HG02885 (cell line): ENCODE results near the gene GUCY1A1.
"Not testable (repeated sequence)": the region's sequence is repeated elsewhere in the genome, so short reads cannot be mapped to it uniquely, and the experiment has no call there.

Experiments used
- ATAC-seq: cut with Tn5 transposase; IDR thresholded peaks from one replicate; pipeline ENCODE4 v1.9.1; 2021; ENCODE audit warnings: mild to moderate bottlenecking; ENCODE audit not compliant: unreplicated experiment, poor library complexity

GUCY1A1 gene, protein sequence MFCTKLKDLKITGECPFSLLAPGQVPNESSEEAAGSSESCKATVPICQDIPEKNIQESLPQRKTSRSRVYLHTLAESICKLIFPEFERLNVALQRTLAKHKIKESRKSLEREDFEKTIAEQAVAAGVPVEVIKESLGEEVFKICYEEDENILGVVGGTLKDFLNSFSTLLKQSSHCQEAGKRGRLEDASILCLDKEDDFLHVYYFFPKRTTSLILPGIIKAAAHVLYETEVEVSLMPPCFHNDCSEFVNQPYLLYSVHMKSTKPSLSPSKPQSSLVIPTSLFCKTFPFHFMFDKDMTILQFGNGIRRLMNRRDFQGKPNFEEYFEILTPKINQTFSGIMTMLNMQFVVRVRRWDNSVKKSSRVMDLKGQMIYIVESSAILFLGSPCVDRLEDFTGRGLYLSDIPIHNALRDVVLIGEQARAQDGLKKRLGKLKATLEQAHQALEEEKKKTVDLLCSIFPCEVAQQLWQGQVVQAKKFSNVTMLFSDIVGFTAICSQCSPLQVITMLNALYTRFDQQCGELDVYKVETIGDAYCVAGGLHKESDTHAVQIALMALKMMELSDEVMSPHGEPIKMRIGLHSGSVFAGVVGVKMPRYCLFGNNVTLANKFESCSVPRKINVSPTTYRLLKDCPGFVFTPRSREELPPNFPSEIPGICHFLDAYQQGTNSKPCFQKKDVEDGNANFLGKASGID

DNA sequence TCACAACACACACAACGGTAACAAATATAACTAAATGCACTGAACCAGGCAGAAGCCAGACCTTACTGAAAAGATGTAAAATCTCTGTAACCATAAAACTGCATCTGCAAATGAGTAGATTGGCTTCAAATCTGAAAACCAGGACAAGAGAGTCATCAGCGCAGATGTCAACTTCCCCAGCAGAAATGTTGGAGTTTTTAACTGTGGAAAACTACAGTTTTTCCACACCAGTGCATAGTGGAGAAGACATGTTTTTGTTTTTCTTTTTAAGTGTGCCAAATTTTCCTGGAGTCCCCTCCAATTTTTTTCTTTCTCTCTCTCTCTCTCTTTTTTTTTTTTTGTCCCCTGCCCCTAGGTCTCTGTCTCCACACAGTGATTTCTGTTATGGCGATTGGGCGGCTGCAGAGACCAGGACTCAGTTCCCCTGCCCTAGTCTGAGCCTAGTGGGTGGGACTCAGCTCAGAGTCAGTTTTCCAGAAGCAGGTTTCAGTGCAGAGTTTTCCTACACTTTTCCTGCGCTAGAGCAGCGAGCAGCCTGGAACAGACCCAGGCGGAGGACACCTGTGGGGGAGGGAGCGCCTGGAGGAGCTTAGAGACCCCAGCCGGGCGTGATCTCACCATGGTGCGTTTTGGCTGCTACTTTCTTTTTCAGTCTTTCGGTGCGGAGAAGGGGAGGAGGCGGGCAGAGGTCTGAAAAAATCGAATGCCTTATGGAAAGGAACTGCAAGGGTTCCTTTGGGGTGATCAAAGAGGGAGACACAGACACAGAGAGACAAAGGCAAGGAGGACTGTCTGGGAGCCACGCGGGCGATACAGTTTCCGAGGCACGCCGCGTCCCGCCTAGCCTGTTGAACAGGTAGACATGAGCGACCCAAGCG is at the start of gene GUCY1A1:
Gene GUCY1A1, plus strand, starts transcription at position 505 of the 878 bp plus-strand sequence. CDS start 30,020 bp downstream, outside the sequence.
- peak; percentile 15 for ATAC-seq

DNA sequence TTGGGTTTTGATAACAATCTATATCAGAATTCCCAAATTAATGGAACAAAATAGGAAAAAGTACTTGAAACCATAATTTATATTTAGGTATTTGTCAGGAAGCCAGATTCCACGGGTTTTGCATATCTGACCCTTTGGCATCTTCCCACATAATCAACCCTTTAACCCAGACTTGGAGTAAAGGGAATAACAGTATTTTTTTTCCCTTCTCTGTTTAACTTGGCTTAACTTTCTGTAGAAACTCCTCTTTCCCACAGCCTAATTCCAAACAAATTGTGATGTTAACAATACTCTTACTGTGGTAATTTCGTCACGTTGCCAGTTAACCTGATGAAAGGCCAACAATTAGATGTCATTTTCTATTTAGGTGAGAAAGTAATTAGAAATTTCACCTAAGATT is 49.4 kb upstream of the GUCY1A1 start:
- no peak for ATAC-seq

DNA sequence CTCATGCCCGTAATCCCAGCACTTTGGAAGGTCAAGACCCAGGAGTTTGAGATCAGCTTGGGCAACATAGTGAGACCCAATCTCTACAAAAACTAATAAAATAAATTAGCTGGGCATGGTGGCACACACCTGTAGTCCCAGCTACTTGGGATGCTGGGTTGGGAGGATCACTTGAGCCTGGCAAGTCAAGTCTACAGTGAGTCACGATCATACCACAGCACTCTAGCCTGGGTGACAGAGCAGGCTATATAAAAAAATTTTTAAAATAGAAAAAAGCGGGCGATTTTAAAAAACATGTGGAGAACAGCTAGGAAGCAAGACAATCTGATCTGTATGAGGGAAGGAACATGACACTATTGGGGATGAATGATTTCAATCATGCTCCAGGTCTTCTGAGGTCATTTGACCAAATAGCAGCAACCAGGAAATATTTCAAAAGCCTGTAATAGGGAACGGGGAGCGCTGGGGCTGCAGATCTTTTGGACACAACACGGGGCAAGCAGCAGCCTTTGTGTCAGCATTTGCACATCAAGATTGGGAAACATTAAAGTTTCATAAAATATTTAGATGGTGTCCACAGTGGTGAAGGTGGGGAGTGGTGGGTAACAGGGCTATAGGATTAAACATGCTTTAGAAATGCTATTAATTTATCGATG is 48.3 kb upstream of the GUCY1A1 start:
- ATAC-seq = no peak

DNA sequence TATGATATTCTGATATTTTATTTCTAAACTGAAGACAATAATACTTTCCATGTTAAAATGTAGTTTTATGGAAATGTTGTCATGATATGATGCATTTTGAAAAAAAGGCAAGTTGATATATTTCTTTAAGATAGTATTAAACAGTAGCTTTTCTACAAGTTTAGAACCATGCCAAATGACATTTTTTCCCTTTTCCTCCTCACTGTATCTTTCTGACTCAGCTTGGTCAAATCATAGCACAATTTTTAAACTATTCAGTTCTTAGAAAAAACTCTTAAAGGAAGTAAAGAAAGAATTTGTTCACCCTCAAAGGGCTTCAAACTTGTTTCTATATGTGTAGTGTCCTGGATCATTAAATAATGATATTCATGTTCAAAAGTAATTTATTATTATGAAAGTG is 46.0 kb upstream of the GUCY1A1 start:
- no peak for ATAC-seq

DNA sequence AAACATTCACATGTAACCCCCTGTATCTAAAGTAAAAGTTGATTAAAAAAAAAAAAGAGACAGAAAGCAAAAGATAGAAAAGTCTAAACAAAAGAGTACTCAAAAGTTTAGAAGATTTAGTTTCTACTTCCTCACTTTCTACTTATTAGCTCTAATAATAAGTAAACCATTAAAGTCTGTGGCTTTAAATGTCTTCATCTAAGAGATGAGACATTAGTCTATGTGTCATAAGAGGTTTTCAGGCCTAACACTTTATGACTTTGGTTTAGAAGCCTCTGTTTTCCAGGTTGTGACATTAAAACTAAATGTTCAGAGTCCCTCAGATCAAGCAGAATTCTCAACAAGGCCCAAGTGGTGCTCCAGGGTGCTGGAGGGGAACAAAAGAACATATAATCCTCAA is 42.2 kb upstream of the GUCY1A1 start:
- no peak for ATAC-seq

DNA sequence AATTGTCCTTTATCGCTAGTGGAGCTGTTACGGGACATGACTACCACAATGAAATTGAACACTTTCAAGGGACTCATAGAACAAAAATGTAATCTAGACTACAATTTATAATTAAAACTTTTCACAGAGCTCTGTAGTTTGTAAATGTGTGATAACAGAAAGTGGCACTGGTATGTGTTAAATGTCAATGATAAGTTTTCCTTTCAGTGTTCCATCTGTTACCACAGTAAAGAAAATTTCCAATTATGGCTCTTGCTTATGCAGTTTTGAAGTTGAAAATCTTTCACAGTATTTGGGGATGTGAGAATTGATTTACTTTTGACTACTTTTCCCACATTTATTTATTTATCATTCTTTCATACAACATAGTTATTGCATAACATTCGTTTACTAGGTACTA is 40.1 kb upstream of the GUCY1A1 start:
- no peak for ATAC-seq

DNA sequence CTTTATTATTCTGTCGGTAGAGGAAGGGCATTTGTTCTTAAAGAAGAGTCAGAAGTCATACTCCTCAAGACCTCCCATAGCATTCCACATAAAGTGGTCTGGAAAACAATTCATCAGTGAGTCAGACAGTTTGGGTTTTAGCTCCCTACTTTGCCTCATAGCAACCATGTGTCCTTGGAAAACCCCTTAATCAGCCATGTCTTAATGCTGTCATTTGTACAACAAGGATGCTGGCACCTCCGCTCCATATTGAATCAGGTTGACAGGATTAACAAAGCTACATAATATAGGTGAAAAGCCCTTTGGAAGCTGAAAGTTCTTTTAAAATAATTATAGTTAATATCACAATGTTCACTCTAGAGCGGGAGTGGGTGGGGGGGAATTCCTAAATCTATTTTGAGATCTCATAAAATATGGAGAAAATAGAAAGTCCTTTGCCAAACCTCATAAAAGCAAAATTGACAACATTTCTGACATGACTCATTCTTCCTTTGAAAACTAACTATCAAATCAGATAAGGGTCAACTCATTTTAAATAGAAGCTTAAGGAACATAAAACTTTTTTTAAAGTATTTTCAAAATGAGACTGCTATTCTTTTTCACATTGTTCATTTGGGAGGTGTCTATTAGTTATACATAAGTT is 37.3 kb upstream of the GUCY1A1 start:
- no peak for ATAC-seq

DNA sequence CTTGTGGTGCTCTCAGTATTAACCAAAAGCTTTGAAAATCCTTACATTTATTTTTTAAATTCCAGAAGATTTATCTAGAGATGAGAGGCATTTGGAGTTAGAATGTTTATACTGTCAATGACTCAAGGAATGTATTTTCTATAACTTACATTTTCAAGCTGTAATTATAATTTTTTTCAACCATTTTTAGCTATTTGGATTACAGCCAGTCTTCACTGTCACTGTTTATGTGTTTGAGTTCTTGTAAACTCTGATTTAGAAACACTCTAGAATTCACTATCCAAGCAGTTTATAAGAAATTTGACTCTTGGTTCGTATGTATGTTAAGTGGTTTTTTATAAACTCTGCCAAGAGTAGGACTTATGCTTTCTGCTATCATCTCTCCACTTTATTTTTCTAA is 36.7 kb upstream of the GUCY1A1 start:
- no peak for ATAC-seq

DNA sequence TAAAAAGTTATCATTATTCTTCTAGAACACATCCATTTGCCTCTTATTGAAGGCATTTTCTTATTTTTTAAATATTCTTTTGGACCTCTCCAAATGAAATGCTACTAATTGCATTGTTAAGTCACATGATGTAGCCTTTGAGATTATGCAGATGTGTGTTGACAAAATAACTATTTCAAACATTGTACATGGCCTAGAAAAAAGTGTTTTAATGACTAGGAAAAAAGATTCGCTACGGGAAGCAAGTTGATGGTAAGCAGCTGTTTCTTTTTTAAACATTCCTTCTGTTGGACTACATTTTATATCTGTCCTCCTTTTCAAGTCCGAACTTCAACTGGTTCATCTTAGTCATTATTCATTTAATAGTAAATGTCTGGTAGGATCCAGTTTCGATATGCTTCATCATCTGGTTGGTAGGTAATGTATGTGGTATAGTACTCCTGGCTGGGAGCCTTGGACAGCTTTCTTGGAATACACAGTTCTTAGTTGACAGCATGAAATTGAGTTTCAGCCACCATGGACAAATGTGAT is 34.3 kb upstream of the GUCY1A1 start:
- no peak for ATAC-seq

DNA sequence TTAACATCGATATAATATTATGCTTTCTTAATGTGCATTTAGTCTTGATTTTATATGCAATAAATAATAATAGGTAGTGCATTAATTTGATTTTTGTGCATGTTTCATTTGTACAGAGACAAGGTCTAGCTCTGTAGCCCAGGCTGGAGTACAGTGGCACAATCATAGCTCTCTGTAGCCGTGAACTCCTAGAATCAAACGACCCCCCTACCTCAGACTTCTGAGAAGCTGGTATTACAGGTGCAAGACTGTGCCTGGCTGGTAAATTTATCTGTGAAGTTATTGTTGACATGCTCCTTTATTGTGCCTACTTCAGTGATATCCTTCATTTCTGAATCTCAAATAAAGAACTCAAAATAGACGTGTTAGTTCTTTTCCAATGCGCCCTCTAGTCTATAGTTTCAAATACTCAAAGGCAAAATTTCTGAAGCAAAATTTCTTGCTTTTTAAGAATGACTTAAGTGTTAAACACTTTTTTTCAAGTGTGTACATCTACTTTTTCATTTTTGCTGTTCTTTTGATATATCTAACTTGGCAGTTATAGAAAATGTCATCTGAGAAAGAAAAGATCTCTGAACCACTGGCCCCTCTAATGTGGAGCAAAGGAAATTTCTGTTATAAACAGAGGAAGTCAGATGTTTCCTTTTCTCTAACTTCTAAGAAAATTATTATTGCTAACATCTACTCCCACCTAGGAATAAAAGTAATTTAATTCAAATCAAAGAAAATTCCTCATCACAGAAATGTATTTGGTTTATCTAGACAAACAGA is 28.3 kb upstream of the GUCY1A1 start:
- ATAC-seq = no peak

DNA sequence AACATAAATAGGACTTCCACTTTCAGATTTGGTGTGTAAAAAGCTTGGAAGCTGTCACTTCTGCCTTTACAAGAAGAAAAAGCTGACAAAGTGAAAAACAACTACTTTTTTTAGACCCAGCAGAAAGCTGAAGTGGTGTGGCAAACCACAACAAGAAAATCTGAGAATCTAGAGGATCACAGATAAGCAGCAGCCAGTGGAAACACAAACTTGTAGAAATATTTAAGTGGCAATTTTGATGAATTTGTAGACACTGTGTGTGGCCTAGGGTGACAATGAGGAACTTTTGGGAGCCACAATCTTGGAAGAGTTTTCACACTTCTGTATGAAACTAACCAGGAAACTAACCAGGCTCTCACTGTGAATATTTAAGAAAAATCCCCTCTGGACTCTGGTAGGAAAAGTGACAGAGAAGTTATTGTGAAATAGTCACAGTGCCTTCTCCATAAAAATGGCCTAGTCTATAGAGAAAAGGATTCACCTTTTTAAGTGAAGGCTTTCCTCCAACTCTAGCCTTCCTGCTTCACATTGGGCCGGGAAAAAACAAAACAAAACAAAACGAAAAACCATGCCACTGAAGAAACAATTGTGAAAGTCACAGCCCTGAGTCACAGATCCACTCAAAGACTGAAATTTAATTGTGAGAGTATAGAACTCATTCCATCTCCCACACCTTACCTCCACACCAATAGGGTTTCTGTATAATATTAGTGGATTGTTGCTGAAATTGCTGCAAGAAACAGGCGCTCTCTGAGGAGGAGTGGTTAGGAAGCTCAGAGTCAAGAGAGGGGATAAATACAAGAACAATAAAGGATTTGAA is 26.7 kb upstream of the GUCY1A1 start:
- ATAC-seq = peak; percentile 91

DNA sequence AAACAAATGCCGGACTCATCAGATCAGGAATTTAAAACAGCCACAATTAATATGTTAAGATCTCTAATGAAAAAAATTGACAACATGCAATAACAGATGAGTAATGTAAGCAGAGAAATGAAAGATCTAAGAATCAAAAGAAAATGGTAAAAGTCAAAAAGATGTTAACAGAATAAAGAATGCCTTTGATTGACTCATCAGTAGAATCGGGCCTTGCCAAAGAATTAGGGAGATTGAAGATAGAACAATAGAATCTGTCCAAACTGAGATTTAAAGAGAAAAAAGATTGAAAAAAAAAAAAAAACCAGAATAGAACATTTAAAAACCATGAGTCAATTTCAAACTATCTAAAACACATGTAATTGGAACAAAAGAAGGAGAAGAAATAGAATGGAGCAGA is 25.9 kb upstream of the GUCY1A1 start:
- no peak for ATAC-seq

DNA sequence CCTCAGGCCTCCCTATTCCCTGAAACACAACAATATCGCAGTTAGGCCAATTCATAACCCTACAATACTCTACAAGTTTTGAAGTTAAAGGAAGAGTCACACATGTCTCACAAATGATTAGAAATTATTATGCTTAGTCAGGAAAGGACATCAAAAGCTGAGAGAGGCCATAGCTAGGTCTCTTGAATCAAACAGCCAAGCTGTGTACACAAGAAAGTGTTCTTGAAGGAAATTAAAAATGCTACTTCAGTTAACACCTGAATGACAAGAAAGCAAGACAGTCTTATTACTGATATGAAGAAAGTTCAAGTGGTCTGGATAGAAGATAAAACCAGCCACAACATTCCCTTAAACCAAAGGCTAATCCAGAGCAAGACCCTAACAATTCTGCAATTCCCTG is 23.6 kb upstream of the GUCY1A1 start:
- no peak for ATAC-seq

DNA sequence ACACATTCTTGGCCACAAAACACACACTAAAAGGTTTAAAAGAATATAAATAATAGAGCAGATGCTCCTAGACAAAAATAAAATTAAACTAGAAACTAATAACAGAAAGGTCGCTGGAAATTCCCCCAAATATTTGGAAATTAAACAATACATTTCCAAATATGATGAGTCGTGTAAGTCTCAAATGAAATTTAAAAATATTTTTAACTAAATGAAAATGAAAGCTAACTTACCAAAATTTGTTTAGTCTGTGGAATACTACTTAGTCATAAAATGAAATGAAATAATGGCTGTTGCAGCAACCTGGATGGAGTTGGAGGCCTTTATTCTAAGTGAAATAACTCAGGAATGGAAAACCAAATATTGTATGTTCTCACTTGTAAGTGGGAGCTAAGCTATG is 20.6 kb upstream of the GUCY1A1 start:
- ATAC-seq = no peak

DNA sequence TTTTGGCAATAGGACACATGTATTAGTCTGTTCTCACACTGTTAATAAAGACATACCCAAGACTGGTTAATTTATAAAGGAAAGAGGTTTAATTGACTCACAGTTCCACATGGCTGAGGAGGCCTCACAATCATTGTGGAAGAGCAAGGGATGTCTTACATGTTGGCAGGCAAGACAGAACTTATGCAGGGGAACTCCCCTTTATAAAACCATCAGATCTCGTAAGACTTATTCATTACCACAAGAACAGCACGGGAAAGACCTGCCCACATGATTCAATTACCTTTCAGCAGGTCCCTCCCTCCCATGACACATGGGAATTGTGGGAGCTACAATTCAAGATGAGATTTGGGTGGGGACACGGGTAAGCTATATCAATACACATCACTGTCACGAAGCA is 15.9 kb upstream of the GUCY1A1 start:
- not testable (repeated sequence) for ATAC-seq

DNA sequence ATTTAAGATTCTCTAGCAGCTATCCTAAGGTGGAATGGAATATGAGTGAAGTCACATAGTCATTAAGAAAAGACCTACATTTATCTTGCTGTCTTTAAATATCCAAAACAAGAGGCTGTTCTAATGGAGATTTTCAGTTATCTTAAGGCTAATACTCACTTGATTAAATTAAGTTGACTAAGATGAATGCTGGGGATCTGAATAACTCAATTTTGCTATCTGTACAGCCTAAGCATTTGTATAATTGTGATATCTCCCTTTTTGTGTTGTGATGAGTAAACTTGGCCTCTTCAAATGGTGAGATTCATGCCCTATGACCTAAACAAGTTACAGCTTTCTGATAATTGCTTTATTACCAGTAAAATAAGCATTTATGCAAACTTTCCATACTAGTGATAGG is 13.6 kb upstream of the GUCY1A1 start:
- ATAC-seq = no peak

DNA sequence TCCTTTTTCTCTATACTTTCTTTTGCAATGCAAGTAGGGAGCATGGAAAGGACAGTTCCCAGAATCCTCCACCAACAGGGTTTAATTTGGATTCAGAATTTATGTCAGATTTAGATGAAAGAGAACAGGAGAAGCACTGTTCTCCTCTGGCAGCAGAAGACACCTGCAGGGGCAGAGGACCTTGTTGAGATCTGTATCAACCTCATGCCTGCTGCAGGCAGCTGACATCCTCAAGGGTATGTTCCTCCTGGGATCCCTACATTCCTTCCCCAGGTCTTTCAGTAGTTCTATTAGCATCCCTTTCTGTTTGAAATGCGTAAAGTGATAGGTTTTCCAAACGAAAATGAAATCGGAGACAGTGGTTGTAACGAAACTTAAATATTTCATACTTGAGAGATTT is 10.6 kb upstream of the GUCY1A1 start:
- ATAC-seq = no peak

DNA sequence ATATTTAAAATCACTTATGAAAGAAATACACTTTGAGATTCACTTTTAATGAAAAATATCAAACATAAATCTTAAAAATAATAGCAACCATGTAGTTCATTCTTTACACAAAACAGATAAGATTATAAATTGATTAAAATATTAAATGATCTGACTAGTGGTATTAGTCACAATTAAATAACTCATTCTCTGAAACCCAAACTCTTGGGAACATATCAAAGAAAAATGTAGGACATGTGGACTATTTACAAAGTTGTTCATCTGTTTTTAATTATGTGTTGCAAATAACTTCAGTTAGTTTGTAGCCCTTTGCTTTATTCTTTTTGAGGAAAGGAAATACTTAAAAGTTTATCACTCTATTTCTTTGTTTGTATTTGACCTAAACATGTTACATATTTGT is 9.5 kb upstream of the GUCY1A1 start:
- no peak for ATAC-seq
